Activated CD8-positive, alpha-beta T cell treated with anti-CD3 and anti-CD28 coated beads, Interleukin-2, amount 10 ng/mL, durations not matched to agents 7 days and 5 days (primary cell): ENCODE results near the gene HSP90AA1. TPM values are rescaled to one million over a fixed set of nuclear protein-coding genes. Genes with fewer than 3 reads are reported as not detected.
"Not testable (repeated sequence)": the region's sequence is repeated elsewhere in the genome, so short reads cannot be mapped to it uniquely, and the experiment has no call there.

Experiments used
- ATAC-seq: fragments of 150-1000 bp; cut with Tn5 transposase; one replicate; pipeline ENCODE4 v1.10.0; 2021; ENCODE audit warnings: moderate library complexity
- CTCF ChIA-PET: fragments of 350-600 bp; sonication (Branson Sonifier 250); formaldehyde crosslinking; loops from one replicate; lab custom pipeline; 2021; ENCODE audit warnings: antibody characterized with exemption; lab: Charles Lee
- POLR2A ChIA-PET: fragments of 350-600 bp; sonication (Branson Sonifier 250); formaldehyde crosslinking; loops from one replicate; lab custom pipeline; 2021; ENCODE audit warnings: antibody characterized with exemption; lab: Charles Lee
- DNase-seq: peaks from one replicate; pipeline ENCODE4 v3.0.0-alpha.2; 2020
- H3K27ac Mint-ChIP-seq: one replicate; pipeline ENCODE4 v1.8.0; 2021; ENCODE audit warnings: mild to moderate bottlenecking, mixed read lengths
- H3K27me3 Mint-ChIP-seq: one replicate; pipeline ENCODE4 v1.8.0; 2021; ENCODE audit warnings: low read depth, mixed read lengths
- H3K36me3 Mint-ChIP-seq: one replicate; pipeline ENCODE4 v1.8.0; 2021; ENCODE audit warnings: low read depth, mixed read lengths
- H3K4me1 Mint-ChIP-seq: one replicate; pipeline ENCODE4 v1.8.0; 2021; ENCODE audit warnings: low read depth, mixed read lengths
- H3K4me3 Mint-ChIP-seq: one replicate; pipeline ENCODE4 v1.8.0; 2021; ENCODE audit warnings: mild to moderate bottlenecking, mixed read lengths
- H3K9me3 Mint-ChIP-seq: one replicate; pipeline ENCODE4 v1.8.0; 2022; ENCODE audit warnings: mixed read lengths; ENCODE audit not compliant: insufficient read depth
- total RNA-seq, 2 experiments: library from RNA; stranded (reverse); gene quantifications; one replicate each; pipeline ENCODE4 v1.2.3, GENCODE V29; 2021

HSP90AA1 gene
- 100 to 1,000 TPM; 702 to 715 TPM for total RNA-seq

GRCh38 chr14:102086972-102087761 is at the start of gene HSP90AA1:
Gene HSP90AA1 (minus strand): TSS chr14:102087044. CDS start chr14:102086378, 666 bp downstream.
- Mint-ChIP-seq H3K4me1 (peaks cover 60% of the 10 kb centered on the region), H3K4me3 (peak within 1 kb of the TSS; percentile 95), H3K36me3 (peaks cover 44% of the 10 kb centered on the region), H3K27me3 (no peaks in the 10 kb centered on the region), H3K9me3 (no peaks in the 10 kb centered on the region), H3K27ac (peak within 1 kb of the TSS; percentile 95)
- CTCF ChIA-PET, result interaction anchor here (0.6 to 2.4 kb wide), 5 partner anchors 9 to 125 kb away, joined by 3 to 9 read pairs (median 7); no protein-coding TSS in a partner anchor
- peak; percentile 67 for ATAC-seq
- peak; percentile 95 for DNase-seq
- POLR2A ChIA-PET, result interaction anchor here (0.6 to 1.4 kb wide), 6 partner anchors 11 to 232 kb away, joined by 3 to 8 read pairs (median 3); partner anchors contain the start of gene WDR20

- H3K27me3 Mint-ChIP-seq, ATAC-seq, H3K9me3 Mint-ChIP-seq, H3K4me1 Mint-ChIP-seq, POLR2A ChIA-PET, H3K27ac Mint-ChIP-seq, CTCF ChIA-PET, H3K4me3 Mint-ChIP-seq, DNase-seq: not testable (repeated sequence)
- peaks cover 13% of the 10 kb centered on the region for H3K36me3 Mint-ChIP-seq
These were observed 48.6 kb upstream of the HSP90AA1 start for GRCh38 chr14:102135456-102135855.

- CTCF ChIA-PET, H3K27ac Mint-ChIP-seq, POLR2A ChIA-PET, DNase-seq, H3K27me3 Mint-ChIP-seq, H3K4me1 Mint-ChIP-seq, H3K4me3 Mint-ChIP-seq, ATAC-seq, H3K9me3 Mint-ChIP-seq: not testable (repeated sequence)
- H3K36me3 Mint-ChIP-seq, result peaks cover 10% of the 10 kb centered on the region
These were observed 47.9 kb upstream of the HSP90AA1 start for GRCh38 chr14:102134719-102135118.

- POLR2A ChIA-PET, H3K4me1 Mint-ChIP-seq, ATAC-seq, CTCF ChIA-PET, H3K27ac Mint-ChIP-seq, H3K4me3 Mint-ChIP-seq, DNase-seq, H3K36me3 Mint-ChIP-seq, H3K9me3 Mint-ChIP-seq, H3K27me3 Mint-ChIP-seq: not testable (repeated sequence)
These were observed 47.2 kb upstream of the HSP90AA1 start for GRCh38 chr14:102134021-102134420.

- Mint-ChIP-seq H3K9me3 (no peaks in the 10 kb centered on the region), H3K36me3 (peaks cover 10% of the 10 kb centered on the region), H3K27me3 (no peaks in the 10 kb centered on the region), H3K27ac (no peak overlapping the region), H3K4me1 (no peaks in the 10 kb centered on the region), H3K4me3 (no peak overlapping the region)
- ATAC-seq, result no peak
- DNase-seq, result no peak
- ChIA-PET POLR2A (no interaction called here), CTCF (no interaction called here)
These were observed 44.9 kb upstream of the HSP90AA1 start for GRCh38 chr14:102131741-102132140.

GRCh38 chr14:102126807-102127455 is 40.1 kb upstream of the HSP90AA1 start:
- H3K36me3 Mint-ChIP-seq, result no peaks in the 10 kb centered on the region
- DNase-seq (no peak), ATAC-seq (no peak)
- no peaks in the 10 kb centered on the region for H3K4me1 Mint-ChIP-seq
- ChIA-PET POLR2A (no interaction called here), CTCF (interaction anchor here (0.6 kb wide), 1 partner anchor 35 kb away, joined by 3 read pairs; no protein-coding TSS in a partner anchor)
- H3K27ac Mint-ChIP-seq, result no peak overlapping the region
- no peak overlapping the region for H3K4me3 Mint-ChIP-seq
- no peaks in the 10 kb centered on the region for H3K27me3 Mint-ChIP-seq
- no peaks in the 10 kb centered on the region for H3K9me3 Mint-ChIP-seq

- no peak for ATAC-seq
- Mint-ChIP-seq H3K4me3 (no peak overlapping the region), H3K27ac (no peak overlapping the region), H3K36me3 (no peaks in the 10 kb centered on the region), H3K27me3 (no peaks in the 10 kb centered on the region), H3K9me3 (no peaks in the 10 kb centered on the region), H3K4me1 (no peaks in the 10 kb centered on the region)
- CTCF ChIA-PET, result no interaction called here
- no peak for DNase-seq
- POLR2A ChIA-PET, result no interaction called here
These were observed 38.7 kb upstream of the HSP90AA1 start for GRCh38 chr14:102125546-102125945.

- Mint-ChIP-seq H3K4me3 (no peak overlapping the region), H3K36me3 (no peaks in the 10 kb centered on the region), H3K9me3 (no peaks in the 10 kb centered on the region), H3K27ac (no peak overlapping the region), H3K4me1 (no peaks in the 10 kb centered on the region), H3K27me3 (no peaks in the 10 kb centered on the region)
- ChIA-PET POLR2A (no interaction called here), CTCF (no interaction called here)
- DNase-seq (no peak), ATAC-seq (no peak)
These were observed 37.6 kb upstream of the HSP90AA1 start for GRCh38 chr14:102124419-102124818.

- ChIA-PET CTCF (no interaction called here), POLR2A (no interaction called here)
- ATAC-seq (no peak), DNase-seq (no peak)
- Mint-ChIP-seq H3K4me1 (no peaks in the 10 kb centered on the region), H3K36me3 (no peaks in the 10 kb centered on the region), H3K4me3 (no peak overlapping the region), H3K27ac (no peak overlapping the region), H3K27me3 (no peaks in the 10 kb centered on the region), H3K9me3 (no peaks in the 10 kb centered on the region)
These were observed 34.7 kb upstream of the HSP90AA1 start for GRCh38 chr14:102121567-102121966.

GRCh38 chr14:102120888-102121287 is 34.0 kb upstream of the HSP90AA1 start:
- ATAC-seq (no peak), DNase-seq (no peak)
- H3K27ac Mint-ChIP-seq, result no peak overlapping the region
- no peaks in the 10 kb centered on the region for H3K9me3 Mint-ChIP-seq
- no peaks in the 10 kb centered on the region for H3K4me1 Mint-ChIP-seq
- no peaks in the 10 kb centered on the region for H3K36me3 Mint-ChIP-seq
- H3K27me3 Mint-ChIP-seq, result no peaks in the 10 kb centered on the region
- H3K4me3 Mint-ChIP-seq, result no peak overlapping the region
- CTCF ChIA-PET, result no interaction called here
- POLR2A ChIA-PET, result no interaction called here

GRCh38 chr14:102117852-102118251 is 31.0 kb upstream of the HSP90AA1 start:
- Mint-ChIP-seq H3K4me3 (no peak overlapping the region), H3K27ac (no peak overlapping the region), H3K4me1 (no peaks in the 10 kb centered on the region), H3K9me3 (no peaks in the 10 kb centered on the region), H3K36me3 (no peaks in the 10 kb centered on the region), H3K27me3 (no peaks in the 10 kb centered on the region)
- ChIA-PET CTCF (no interaction called here), POLR2A (no interaction called here)
- DNase-seq, result no peak
- ATAC-seq, result no peak
